Measurements from ENCODE around the gene CFAP299.
"Not testable (repeated sequence)": the region's sequence is repeated elsewhere in the genome, so short reads cannot be mapped to it uniquely, and the experiment has no call there.

Gene CFAP299

DNA sequence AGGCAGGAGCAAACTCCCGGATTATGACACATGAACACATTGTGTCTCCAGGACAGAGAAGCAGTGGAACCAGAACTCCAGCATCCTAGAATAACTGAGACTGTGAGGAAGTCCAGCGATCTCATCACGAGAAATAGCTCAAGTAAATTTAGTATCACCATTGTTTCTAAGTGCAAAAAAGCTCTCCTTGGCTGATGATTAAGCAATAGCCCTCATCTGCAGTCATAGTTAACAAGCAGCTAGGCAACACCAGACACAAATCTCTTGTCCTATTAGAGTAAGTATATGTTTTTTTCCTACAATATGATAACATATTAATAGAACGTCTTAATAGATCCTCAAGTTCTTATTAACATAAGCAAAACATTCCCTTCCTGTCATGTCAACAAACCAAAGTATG lies 2.4 kb upstream of the CFAP299 start:
- no peak for DNase-seq

DNA sequence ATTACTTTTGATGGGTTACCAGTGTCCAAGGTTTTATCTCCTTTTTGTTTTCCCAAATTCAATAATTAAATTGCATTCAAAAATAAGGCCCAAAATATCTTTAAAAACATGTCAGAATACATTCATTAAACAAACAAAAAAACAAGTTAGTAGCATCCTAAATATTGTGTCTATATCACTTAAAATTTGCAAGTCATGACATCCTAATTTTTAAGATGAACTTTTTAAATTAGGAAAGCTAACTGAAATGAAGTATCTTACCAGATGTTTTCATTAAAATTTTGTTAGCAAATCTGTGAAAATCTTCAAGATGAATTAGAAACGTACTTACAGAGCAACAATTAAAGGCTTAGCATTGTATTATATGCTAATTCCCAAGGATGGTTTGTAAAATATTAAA lies 962 bp upstream of the CFAP299 start:
- DNase-seq, result no peak

DNA sequence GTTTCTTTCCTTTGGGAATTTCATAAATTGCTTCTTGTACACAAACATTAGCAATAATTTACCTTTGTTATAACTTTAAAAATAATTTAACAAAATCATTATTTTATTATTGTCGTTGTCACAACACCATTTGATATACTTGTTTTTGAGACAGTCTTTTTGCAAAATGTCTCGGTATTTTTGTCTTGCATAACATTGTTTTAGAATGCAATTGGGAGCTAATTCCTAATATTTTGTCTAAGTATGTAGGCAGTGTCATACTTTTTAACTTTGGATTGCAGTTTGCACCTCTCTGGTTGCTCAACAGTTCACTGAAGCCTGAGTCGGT lies 340 bp upstream of the CFAP299 start:
- DNase-seq, result no peak

- DNase-seq, result no peak
These were observed 1.1 kb downstream of the CFAP299 start for GRCh38 chr4:80336582-80336981.

- no peak for DNase-seq
These were observed 4.5 kb downstream of the CFAP299 start for GRCh38 chr4:80340036-80340435.

DNA sequence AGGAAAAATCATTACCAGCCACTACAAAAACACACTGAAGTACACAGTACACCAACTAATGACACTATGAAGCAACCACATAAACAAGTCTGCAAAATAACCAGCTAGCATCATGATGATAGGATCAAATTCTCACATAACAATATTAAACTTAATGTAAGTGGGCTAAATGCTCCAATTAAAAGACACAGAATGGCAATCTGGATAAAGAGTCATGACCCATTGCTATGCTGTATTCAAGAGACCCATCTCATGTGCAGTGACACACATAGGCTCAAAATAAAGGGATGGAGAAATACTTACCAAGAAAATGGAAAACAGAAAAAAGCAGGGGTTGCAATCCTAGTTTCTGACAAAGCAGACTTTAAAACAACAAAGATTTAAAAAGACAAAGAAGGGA lies 7.2 kb downstream of the CFAP299 start:
- DNase-seq, result not testable (repeated sequence)

GRCh38 chr4:80343887-80344286 lies 8.4 kb downstream of the CFAP299 start:
- DNase-seq, result no peak

DNA sequence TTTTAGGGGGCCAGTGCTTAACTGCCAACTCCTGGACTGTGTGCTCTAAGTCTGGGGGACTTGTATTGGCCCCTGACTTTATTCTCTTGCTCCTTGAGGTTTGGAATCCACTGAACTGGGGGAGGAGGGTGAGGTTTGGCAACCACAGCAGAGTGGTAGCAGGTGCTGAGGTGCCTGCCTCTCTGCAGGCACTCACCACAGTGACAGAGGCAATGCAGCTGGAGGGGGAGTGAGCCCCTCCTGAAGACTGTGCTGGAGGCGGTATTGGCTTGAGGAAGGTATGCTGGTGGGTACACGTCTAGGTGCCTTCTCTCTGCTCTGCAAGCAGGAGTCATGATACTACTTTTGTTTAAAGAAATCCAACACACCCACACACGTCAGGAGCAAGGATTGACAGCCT lies 24.6 kb downstream of the CFAP299 start:
- DNase-seq, result no peak

- DNase-seq, result no peak
These were observed 25.4 kb downstream of the CFAP299 start for GRCh38 chr4:80360900-80361299.

DNA sequence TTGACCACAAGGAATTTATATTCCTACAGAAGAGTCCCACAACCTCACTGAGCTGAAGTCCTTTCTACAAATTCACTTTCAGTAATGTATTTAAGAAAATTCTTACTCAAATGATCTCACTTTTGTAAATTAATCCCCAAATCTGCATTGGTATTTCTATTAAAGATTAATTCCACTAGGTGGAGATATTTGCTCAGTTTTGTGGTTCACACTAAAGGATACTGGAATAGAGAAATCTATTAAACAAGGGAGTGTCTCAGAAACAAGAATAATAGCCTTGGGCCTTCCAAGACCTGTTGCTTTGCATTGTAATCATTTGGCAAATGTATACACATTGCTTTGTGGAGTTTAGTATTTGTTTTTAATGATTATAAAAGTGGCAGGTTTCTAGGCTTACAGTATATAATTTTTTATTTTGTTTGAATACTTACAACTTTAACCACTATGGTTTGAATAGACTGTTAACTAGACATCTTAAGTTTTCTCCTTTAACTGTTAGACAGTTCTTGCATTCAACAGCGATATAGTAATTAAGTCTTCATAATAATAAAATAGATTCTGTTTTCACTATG lies 25.9 kb downstream of the CFAP299 start:
- DNase-seq, result no peak

GRCh38 chr4:80362578-80363181 lies 27.1 kb downstream of the CFAP299 start:
- DNase-seq, result peak; percentile 48

DNA sequence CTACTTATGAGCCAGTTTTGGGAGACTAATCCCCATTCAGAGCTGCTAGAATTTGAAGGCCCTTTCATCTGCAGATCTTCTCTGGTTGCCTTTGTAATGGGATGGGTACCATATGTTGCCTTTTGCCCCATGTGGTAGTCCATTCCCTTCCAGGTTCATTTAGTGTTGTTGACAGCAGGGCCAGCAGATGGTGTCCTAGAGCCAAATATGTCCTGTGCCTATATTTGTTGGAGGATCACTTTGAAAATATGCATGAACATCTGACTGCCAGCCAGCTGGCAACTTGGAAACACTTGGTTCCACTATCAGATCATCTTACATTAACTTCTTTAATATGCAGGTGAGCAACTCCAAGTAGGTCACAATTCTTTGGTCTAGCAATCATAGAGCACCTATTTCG lies 30.4 kb downstream of the CFAP299 start:
- peak; percentile 87 for DNase-seq

GRCh38 chr4:80367737-80368136 lies 32.2 kb downstream of the CFAP299 start:
- DNase-seq, result no peak

- no peak for DNase-seq
These were observed 35.1 kb downstream of the CFAP299 start for GRCh38 chr4:80370635-80371034.

GRCh38 chr4:80371046-80371445 lies 35.5 kb downstream of the CFAP299 start:
- DNase-seq, result no peak

DNA sequence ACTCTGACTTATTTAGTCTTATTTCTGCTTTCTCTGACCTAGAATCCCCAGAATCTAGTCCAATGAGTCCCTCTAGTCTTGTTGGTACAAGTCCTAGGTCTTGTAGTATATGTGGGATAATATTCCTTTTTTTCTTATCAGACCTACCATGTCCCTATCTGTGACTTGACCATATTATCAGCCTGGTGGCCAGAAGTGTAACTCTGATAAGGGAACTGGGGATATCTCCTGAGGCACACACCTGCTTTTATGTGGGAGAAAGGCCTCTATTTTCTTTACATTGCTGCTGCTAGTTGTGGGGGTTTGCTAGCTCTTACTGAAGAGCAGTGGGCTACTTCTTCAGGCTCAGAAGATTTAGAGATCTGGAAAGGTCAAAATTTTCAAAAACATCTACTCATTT lies 38.6 kb downstream of the CFAP299 start:
- no peak for DNase-seq

DNA sequence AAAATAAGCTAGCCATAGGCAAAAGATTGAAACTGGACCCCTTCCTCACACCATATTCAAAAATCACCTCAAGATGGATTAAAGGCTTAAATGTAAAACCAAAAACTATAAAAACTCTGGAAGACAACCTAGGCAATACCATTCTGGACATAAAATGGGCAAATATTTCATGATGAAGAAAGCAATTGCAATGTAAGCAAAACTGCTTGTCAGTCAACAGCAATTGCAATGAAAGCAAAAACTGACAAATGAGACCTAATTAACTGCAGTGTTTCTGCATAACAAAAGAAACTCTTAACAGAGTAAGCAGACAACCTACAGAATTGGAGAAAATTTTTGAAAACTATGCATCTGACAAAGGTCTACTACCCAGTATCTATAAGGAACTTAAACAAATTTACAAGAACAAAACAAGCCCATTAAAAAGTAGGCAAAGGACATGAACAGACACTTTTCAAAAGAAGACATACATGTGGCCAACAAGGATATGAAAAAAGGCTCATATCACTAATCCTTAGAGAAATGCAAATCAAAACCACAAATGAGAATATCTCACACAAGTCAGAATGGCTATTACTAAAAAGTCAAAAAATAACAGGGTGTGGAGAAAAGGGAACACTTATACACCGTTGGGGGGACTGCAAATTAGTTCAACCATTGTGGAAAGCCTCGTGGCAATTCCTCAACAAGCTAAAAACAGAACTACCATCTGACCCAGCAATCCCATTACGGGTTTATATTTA lies 46.7 kb downstream of the CFAP299 start:
- DNase-seq, result no peak

GRCh38 chr4:80385397-80386280 lies 50.1 kb downstream of the CFAP299 start:
- DNase-seq, result no peak

DNA sequence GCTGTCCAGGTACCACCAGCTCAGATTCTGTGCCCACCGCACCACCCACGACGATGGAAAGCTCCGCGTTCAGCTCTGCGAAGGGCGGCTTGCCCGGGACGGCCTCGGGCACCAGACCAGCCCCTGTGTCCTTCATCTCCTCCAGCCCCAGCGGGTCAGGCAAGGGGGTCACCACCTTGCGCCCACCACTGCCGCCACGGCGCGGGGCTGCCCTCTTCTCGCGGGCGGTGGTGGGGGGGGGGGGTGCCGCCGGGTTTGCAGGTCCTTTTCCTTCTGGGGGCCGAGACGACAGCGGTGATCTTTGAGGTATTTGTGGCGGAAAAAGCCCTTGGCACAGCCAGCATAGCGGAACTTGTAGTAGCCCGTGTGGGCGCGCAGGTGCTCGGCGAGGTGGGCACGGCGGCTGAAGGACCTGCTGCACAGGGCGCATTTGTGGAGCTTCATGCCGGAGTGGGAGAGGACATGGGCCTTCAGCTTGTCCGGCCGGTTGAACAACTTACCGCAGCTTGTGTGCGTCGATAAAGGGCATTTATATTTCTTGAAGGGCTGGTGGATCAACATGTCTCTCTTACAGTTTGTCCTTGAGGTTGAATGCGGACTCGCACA lies 50.9 kb downstream of the CFAP299 start:
- no peak for DNase-seq

DNA sequence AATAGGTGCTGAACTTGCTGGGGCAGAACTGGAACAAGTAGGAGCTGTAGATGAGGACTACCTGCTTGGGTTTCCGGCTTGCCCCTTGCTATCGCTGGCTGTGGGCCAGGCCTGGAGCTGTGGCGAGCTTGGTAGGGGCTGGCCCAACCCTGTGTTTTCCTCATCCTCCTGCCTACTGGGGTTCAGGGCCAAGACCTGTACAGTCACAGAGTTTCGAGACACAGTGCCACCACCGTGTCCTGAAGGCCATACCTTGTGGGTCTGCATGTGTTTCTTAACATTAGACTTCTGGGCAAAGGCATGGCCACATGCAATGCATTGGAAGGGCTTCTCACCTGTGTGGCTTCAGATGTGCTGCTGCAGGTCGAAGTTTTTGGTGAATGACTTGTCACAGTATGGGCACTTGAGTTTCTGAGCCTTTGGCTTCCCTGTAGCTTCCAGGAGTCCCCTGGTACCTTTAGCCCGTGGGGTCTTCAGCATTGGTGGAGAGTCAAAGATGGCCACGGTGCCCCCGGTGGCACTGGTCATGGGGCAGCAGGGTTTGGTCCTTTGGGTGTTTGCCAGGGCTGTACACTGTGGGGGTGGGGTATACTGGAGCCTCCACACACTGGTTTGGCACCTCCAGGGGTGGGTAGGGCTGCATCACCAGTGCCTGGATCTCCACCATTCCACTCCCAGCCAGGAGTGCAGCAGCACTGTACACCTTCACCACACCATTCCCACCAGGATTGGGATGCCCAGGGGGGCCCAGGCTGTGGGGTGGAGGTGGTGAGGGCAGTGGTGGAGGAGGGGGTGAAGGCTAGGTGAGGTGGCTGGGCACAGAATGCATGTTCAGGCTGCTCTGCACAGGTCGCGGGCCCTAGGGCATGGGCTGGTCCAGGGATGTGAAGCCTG lies 52.1 kb downstream of the CFAP299 start:
- DNase-seq, result no peak

- DNase-seq, result no peak
These were observed 52.7 kb downstream of the CFAP299 start for GRCh38 chr4:80388284-80388607.

- DNase-seq, result no peak
These were observed 54.6 kb downstream of the CFAP299 start for GRCh38 chr4:80390178-80390577.
